Stimulated activated CD4-positive, alpha-beta T cell treated with anti-CD3 and anti-CD28 coated beads, Interleukin-4, amount 100 ng/mL, for 48 hours (primary cell): Measurements from ENCODE around the gene JAKMIP2.
"Not testable (repeated sequence)": the region's sequence is repeated elsewhere in the genome, so short reads cannot be mapped to it uniquely, and the experiment has no call there.

Experiments used
- DNase-seq, 2 donors: peaks; one replicate each; pipeline ENCODE4 v3.0.0-alpha.2; 2020; ENCODE audit warnings: low read depth in 2 of 2

JAKMIP2 gene

GRCh38 chr5:147748590-147748989, 33.9 kb downstream of the JAKMIP2 start:
- no peak for DNase-seq

GRCh38 chr5:147746986-147747385, 35.5 kb downstream of the JAKMIP2 start:
- DNase-seq = no peak

GRCh38 chr5:147743678-147744374, 38.7 kb downstream of the JAKMIP2 start:
- DNase-seq = no peak

GRCh38 chr5:147743012-147743411, 39.5 kb downstream of the JAKMIP2 start:
- no peak for DNase-seq

GRCh38 chr5:147742151-147742550, 40.4 kb downstream of the JAKMIP2 start:
- no peak for DNase-seq

GRCh38 chr5:147740864-147741263, 41.7 kb downstream of the JAKMIP2 start:
- DNase-seq = no peak

GRCh38 chr5:147737921-147738320, 44.6 kb downstream of the JAKMIP2 start:
- DNase-seq = no peak

GRCh38 chr5:147735621-147736125, 46.9 kb downstream of the JAKMIP2 start:
- no peak for DNase-seq

- DNase-seq = no peak
These were observed 47.6 kb downstream of the JAKMIP2 start for GRCh38 chr5:147734894-147735293.

- no peak for DNase-seq
These were observed 49.5 kb downstream of the JAKMIP2 start for GRCh38 chr5:147733075-147733474.

GRCh38 chr5:147732291-147732883, 50.1 kb downstream of the JAKMIP2 start:
- DNase-seq = no peak

- DNase-seq = no peak
These were observed 50.9 kb downstream of the JAKMIP2 start for GRCh38 chr5:147731431-147732290.

- DNase-seq = no peak
These were observed 55.3 kb downstream of the JAKMIP2 start for GRCh38 chr5:147727200-147727599.

GRCh38 chr5:147721191-147721960, 61.2 kb downstream of the JAKMIP2 start:
- DNase-seq = not testable (repeated sequence)

GRCh38 chr5:147713550-147714295, 68.8 kb downstream of the JAKMIP2 start:
- DNase-seq = no peak

- DNase-seq = no peak
These were observed 69.9 kb downstream of the JAKMIP2 start for GRCh38 chr5:147712598-147712997.

GRCh38 chr5:147712019-147712418, 70.5 kb downstream of the JAKMIP2 start:
- DNase-seq = no peak

- DNase-seq = no peak
These were observed 71.5 kb downstream of the JAKMIP2 start for GRCh38 chr5:147711019-147711418.

GRCh38 chr5:147708708-147709107, 73.8 kb downstream of the JAKMIP2 start:
- DNase-seq = no peak

GRCh38 chr5:147704544-147704943, 78.0 kb downstream of the JAKMIP2 start:
- DNase-seq = no peak

GRCh38 chr5:147701468-147701867, 81.1 kb downstream of the JAKMIP2 start:
- no peak for DNase-seq
